Measurements from ENCODE around the gene LIMK1.

Gene LIMK1

DNA sequence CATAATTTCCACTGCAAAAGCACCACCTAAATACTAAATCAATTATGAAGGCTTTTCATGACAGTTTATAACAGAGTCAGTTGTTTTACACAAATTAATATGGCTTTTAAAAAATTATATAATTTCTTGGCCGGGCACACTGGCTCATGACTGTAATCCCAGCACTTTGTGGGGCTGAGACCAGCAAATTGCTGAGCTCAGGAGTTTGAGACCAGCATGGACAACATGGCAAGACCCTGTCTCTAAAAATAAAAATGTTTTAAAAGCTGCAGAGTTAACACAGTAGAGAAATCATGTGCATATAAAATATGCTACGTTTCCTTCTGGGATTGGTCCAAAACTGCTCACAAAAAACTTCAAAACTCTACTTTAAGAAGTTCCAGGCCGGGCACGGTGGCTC, 46.9 kb downstream of the LIMK1 start:
- no peak for DNase-seq (ENCODE audit: low read depth)
- TF ChIP-seq, protein P1, sequence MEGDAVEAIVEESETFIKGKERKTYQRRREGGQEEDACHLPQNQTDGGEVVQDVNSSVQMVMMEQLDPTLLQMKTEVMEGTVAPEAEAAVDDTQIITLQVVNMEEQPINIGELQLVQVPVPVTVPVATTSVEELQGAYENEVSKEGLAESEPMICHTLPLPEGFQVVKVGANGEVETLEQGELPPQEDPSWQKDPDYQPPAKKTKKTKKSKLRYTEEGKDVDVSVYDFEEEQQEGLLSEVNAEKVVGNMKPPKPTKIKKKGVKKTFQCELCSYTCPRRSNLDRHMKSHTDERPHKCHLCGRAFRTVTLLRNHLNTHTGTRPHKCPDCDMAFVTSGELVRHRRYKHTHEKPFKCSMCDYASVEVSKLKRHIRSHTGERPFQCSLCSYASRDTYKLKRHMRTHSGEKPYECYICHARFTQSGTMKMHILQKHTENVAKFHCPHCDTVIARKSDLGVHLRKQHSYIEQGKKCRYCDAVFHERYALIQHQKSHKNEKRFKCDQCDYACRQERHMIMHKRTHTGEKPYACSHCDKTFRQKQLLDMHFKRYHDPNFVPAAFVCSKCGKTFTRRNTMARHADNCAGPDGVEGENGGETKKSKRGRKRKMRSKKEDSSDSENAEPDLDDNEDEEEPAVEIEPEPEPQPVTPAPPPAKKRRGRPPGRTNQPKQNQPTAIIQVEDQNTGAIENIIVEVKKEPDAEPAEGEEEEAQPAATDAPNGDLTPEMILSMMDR (conservative IDR thresholded peaks at IDR 0.05; ENCODE audit: low read length): no peak
- H3K4me3 ChIP-seq (ENCODE audit: low read length): no peak overlapping the region

DNA sequence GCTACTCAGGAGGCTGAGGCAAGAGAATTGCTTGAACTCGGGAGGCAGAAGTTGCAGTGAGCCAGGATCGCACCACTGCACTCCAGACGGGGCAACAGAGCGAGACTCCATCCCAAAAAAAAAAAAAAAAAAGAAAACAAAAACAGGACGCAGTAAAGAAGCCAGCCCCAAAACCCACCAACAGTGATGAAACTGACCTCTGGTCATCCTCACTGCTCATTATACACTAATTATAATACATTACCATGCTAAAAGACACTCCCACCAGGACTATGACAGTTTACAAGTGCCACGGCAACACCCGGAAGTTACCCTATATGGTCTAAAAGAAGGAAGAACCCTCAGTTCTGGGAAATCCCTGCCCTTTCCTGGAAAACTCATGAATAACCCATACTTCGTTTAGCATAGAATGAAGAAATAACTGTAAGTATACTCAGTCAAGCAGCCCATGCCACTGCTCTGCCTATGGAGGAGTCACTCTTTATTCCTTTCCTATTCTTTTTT, 50.6 kb downstream of the LIMK1 start:
- H3K4me3 ChIP-seq (ENCODE audit: low read length): no peak overlapping the region
- DNase-seq (ENCODE audit: low read depth): no peak
- TF ChIP-seq, protein P1 (conservative IDR thresholded peaks at IDR 0.05; ENCODE audit: low read length): no peak

DNA sequence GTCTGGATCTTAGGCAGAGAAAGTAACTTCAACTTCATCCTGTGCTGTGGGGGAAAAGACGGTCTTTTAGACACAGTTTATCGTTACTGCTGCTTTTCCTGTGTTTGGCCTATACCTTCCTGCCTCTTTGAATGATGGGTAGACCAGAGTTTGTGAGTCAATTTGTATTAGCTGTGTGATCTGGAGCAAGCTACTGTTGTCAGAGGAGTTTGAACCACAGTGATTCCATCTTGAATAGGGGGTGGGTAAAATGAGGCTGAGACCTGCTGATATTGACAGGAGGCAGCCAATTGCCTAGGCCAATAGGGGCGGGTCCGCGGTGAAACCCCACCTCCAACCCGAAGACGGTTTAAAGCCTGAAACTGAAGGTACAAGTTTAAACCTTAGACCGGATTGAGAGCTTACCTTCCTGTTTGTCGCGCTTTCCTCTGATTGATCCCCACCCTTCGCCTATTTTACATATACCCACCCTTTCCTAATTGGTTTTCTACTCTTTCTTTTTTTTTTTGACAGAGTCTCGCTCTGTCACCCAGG, 54.8 kb downstream of the LIMK1 start:
- no peak overlapping the region for H3K4me3 ChIP-seq (ENCODE audit: low read length)
- TF ChIP-seq, protein P1 (conservative IDR thresholded peaks at IDR 0.05; ENCODE audit: low read length): no peak
- no peak for DNase-seq (ENCODE audit: low read depth)

DNA sequence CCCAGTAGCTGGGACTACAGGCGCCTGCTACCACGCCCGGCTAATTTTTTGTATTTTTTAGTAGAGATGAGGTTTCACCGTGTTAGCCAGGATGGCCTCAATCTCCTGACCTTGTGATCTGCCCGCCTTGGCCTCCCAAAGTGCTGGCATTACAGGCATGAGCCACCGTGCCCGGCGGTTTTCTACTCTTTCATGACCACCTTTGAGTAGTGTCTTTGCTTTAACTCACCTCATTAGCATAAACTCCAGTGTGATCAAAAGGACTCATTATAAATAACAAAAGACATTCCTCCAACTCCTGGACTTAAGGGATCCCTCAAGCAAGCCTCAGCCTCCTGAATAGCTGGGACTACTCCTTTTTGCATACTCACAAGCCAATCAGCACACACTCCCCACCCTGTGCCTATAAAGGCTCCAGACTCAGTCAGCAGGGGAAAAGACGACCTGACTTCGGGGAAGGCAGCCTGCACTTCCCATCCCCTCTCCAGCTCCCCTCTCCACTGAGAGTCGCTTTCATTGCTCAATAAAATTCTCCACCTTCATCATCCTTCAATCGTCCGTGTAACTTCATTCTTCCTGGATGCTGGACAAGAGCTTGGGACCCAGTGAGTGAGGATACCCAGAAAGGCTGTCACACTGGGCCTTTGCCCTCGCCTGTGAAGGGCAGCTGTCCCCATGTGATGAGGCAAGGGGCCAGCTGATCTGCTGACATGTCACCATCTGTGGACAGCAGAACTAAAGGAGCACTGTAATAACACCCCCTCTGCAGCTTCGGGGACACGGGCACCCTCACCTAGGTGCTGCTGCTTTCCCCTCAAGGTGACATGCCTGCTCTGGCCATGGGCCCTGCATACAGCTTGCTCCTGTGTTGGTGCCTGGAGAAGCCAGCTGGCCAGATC, 55.6 kb downstream of the LIMK1 start:
- no peak overlapping the region for H3K4me3 ChIP-seq (ENCODE audit: low read length)
- TF ChIP-seq, protein P1 (conservative IDR thresholded peaks at IDR 0.05; ENCODE audit: low read length): no peak
- no peak for DNase-seq (ENCODE audit: low read depth)

DNA sequence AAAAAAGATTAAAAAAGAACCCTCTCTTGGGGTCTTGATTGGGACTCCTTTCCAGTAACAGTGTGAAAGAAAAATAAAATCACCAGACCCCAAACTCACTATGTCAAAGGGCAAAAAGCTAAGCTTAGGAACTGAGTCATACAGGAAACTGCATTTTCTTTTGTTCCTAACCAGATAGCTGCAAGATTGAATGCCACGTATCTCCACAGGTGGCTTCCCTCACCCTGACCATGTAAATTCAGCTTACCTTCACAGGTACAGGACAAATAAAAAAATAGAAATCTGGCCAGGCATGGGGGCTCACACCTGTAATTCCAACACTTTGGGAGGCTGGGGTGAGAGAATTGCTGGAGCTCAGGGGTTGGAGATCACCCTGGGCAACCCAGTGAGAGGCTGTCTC, 58.1 kb downstream of the LIMK1 start:
- TF ChIP-seq, protein P1 (conservative IDR thresholded peaks at IDR 0.05; ENCODE audit: low read length): no peak
- no peak for DNase-seq (ENCODE audit: low read depth)
- no peak overlapping the region for H3K4me3 ChIP-seq (ENCODE audit: low read length)

DNA sequence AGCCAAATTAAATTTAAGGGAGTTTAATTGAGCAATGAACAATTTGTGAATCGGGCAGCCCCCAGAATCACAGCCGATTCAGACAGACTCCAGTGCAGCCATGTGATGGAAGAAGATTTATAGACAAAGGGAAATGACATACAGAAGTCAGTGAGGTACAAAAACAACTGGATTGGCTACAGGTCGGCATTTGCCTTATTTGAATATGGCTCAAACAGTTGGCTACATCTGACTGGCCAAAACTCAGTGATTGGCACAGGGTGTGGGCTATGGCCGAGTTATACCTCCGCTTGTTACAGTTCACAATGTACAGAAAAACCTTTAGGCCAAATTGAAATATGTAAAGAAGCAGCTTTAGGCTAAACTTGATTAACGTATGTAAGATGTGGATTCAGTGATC, 59.8 kb downstream of the LIMK1 start:
- no peak for DNase-seq (ENCODE audit: low read depth)
- TF ChIP-seq, protein P1 (conservative IDR thresholded peaks at IDR 0.05; ENCODE audit: low read length): no peak
- H3K4me3 ChIP-seq (ENCODE audit: low read length): no peak overlapping the region

DNA sequence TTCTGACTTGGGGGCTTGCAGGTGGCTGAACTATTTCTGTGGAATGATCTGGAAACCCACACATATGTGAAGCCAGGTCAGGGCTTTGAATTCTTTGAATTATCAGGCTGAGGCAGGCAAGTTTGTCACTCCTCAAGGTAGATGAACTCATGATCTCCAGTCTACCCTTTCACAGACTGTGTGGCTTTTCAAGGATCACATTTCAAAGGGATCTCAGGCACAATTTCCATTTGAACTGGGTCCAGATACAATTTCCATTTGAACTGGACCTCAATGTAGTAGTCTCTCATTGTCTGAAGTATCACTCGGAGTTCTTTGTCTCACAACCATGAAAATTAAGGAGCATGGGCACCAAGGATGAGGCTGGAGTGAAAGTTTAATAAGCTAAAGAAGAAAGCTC, 64.9 kb downstream of the LIMK1 start:
- H3K4me3 ChIP-seq (ENCODE audit: low read length): no peak overlapping the region
- TF ChIP-seq, protein P1 (conservative IDR thresholded peaks at IDR 0.05; ENCODE audit: low read length): no peak
- DNase-seq (ENCODE audit: low read depth): no peak

All from AG10803 (cell line).